Transverse colon (tissue), 4 donors: ENCODE data around the gene F11R. TPM values are rescaled to one million over a fixed set of nuclear protein-coding genes. Genes with fewer than 3 reads are reported as not detected.

Experiments
- DNase-seq: peaks from one replicate; pipeline ENCODE4 v3.0.0-alpha.2; 2019
- H3K27ac ChIP-seq, 4 donors: fragments of 200-600 bp; sonication (generic); 2 replicates each; pipeline ENCODE4 v1.5.1; 2016 to 2018; ENCODE audit warnings: inconsistent platforms in 4 of 4
- H3K27me3 ChIP-seq: fragments of 200-600 bp; sonication (generic); 2 replicates; pipeline ENCODE4 v1.5.1; 2017; ENCODE audit warnings: inconsistent platforms
- H3K36me3 ChIP-seq, 4 donors: fragments of 200-600 bp; sonication (generic); 2 replicates each; pipeline ENCODE4 v1.5.1; 2017 to 2019; ENCODE audit warnings: inconsistent platforms in 4 of 4
- H3K4me1 ChIP-seq, 4 donors: fragments of 200-600 bp; sonication (generic); 2 replicates each; pipeline ENCODE4 v1.5.1; 2017 to 2020; ENCODE audit warnings: inconsistent platforms in 4 of 4
- H3K4me3 ChIP-seq, 4 donors: fragments of 200-600 bp; sonication (generic); 1 replicate in 1 of 4; 2 replicates in 3 of 4; pipeline versions ENCODE4 v1.5.1 to v1.6.1; 2017 to 2019; ENCODE audit warnings: inconsistent platforms in 4 of 4
- H3K9me3 ChIP-seq, 2 donors: fragments of 200-600 bp; sonication (generic); 2 replicates each; pipeline ENCODE4 v1.5.1; 2017 to 2019; ENCODE audit warnings: inconsistent platforms in 2 of 2
- EP300 ChIP-seq: sonication (generic); formaldehyde crosslinking; IDR thresholded peaks from one replicate; pipeline ENCODE4 v1.6.1; 2017; ENCODE audit warnings: antibody characterized with exemption, low read depth
- POLR2A ChIP-seq: fragments of 450-650 bp; IDR thresholded peaks from one replicate; pipeline ENCODE4 v1.6.1; 2016; ENCODE audit warnings: antibody characterized with exemption, mild to moderate bottlenecking, moderate library complexity
- POLR2AphosphoS5 ChIP-seq, 3 donors: sonication (generic); formaldehyde crosslinking; IDR thresholded peaks; one replicate each; pipeline ENCODE4 v1.6.1; 2016; ENCODE audit warnings: antibody characterized with exemption in 3 of 3
- WGBS, 2 donors: methylation state at CpG; one replicate each; pipeline ENCODE4 v1.1.5; 2018; ENCODE audit warnings: low coverage in 1 of 2; 5-methylcytosine and 5-hydroxymethylcytosine counted together
- in situ Hi-C, 4 donors: fragments of 200-750 bp; cut with MboI; loops; one replicate each; pipeline versions ENCODE4 v1.15.0 to v1.15.1; 2017; ENCODE audit warnings: low sequenced_read_pairs in 3 of 4, low pct_ligation_motif_present in 1 of 4, low pct_unique_long_range_greater_than_20kb in 1 of 4
- intact Hi-C: fragments of 100-400 bp; cut with DNase I; formaldehyde crosslinking; loops from one replicate; pipeline ENCODE4 v1.15.1; 2023; ENCODE audit warnings: low total_unique reads
- total RNA-seq, 4 donors: library from RNA; depleted of rRNA; stranded (reverse); fragments of >200 nt; gene quantifications; one replicate each; pipeline ENCODE4 v1.1.0, GENCODE V29; 2016
- TF ChIP-seq, protein P1 (sequence below), 5 experiments: fragments of 200-600 bp in 3 of 5; fragments of 450-650 bp in 2 of 5; sonication (generic) in 3 of 5; IDR thresholded peaks; 1 replicate in 2 of 5; 2 replicates in 3 of 5; pipeline ENCODE4 v1.5.1; 2016 to 2017; ENCODE audit warnings: antibody characterized with exemption in 5 of 5, inconsistent platforms in 3 of 5, mild to moderate bottlenecking in 2 of 5, moderate library complexity in 1 of 5

The F11R gene
- total RNA-seq, 4 donors from 2014 or later: 91.7 to 126 (median 105) TPM

DNA sequence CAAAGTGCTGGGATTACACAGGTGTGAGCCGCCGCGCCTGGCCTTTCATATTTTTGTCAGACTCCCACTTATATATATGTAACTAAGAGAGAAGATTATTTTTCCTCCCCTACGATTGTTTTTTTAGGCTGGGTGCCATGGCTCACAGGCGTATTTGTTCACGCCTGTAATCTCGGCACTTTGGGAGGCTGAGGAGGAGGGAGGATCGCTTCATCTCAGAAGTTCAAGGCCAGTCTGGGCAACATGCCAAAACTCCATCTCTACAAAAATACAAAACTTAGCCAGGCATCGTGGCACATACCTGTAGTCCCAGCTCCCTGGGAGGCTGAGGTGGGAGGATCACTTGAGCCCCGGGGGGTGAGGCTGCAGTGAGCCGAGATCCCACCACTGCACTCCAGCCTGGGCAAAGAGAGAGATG is 42.4 kb downstream of the F11R start:
- H3K4me1 ChIP-seq: peaks cover 0 to 12% (median 0%) of the 10 kb centered on the region in 4 donors
- WGBS, 2 donors: 59 to 77% methylated on average over 7 to 11 of the region's 11 CpGs
- H3K36me3 ChIP-seq: no peaks in the 10 kb centered on the region
- TF ChIP-seq, protein P1, sequence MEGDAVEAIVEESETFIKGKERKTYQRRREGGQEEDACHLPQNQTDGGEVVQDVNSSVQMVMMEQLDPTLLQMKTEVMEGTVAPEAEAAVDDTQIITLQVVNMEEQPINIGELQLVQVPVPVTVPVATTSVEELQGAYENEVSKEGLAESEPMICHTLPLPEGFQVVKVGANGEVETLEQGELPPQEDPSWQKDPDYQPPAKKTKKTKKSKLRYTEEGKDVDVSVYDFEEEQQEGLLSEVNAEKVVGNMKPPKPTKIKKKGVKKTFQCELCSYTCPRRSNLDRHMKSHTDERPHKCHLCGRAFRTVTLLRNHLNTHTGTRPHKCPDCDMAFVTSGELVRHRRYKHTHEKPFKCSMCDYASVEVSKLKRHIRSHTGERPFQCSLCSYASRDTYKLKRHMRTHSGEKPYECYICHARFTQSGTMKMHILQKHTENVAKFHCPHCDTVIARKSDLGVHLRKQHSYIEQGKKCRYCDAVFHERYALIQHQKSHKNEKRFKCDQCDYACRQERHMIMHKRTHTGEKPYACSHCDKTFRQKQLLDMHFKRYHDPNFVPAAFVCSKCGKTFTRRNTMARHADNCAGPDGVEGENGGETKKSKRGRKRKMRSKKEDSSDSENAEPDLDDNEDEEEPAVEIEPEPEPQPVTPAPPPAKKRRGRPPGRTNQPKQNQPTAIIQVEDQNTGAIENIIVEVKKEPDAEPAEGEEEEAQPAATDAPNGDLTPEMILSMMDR (IDR thresholded peaks at IDR 0.05): no peak
- TF ChIP-seq EP300 (no peak), POLR2AphosphoS5 (IDR thresholded peaks at IDR 0.05) (no peak), POLR2A (no peak)
- peaks cover 49% of the 10 kb centered on the region for H3K27me3 ChIP-seq
- no peaks in the 10 kb centered on the region for H3K9me3 ChIP-seq
- peak; percentile 41 for DNase-seq
- no peak overlapping the region for H3K27ac ChIP-seq
- H3K4me3 ChIP-seq: no peak overlapping the region
- intact Hi-C loops: no loop called here
- in situ Hi-C loops: no loop called here

DNA sequence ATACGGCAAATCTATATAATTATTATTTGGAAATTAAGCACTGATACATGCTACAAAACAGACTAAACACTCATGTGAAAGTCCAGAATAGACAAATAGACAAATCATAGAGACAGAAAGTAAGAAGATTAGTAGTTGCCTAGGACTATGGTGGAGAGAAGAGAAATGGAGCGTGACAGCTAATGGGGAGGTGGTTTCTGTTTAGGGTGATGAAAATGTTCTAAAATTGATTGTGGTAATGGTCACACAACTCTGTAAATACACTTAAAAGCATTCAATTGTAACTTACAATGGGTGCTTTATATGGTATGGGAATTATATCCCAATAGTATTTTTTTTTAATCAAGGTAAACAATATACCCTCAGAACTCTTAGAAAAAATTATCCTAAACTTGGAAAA is 45.9 kb downstream of the F11R start:
- intact Hi-C loops (no loop called here), in situ Hi-C loops (no loop called here)
- no peak for DNase-seq
- WGBS, 2 donors: 86 to 89% methylated on average over 2 of the region's 2 CpGs
- H3K27ac ChIP-seq: no peak overlapping the region
- H3K4me3 ChIP-seq: no peak overlapping the region
- H3K4me1 ChIP-seq: no peaks in the 10 kb centered on the region
- no peaks in the 10 kb centered on the region for H3K9me3 ChIP-seq
- H3K27me3 ChIP-seq: peaks cover 16% of the 10 kb centered on the region
- TF ChIP-seq, protein P1 (IDR thresholded peaks at IDR 0.05): no peak
- no peak for TF ChIP-seq POLR2AphosphoS5 (IDR thresholded peaks at IDR 0.05)
- TF ChIP-seq EP300: no peak
- TF ChIP-seq POLR2A: no peak
- H3K36me3 ChIP-seq: no peaks in the 10 kb centered on the region

DNA sequence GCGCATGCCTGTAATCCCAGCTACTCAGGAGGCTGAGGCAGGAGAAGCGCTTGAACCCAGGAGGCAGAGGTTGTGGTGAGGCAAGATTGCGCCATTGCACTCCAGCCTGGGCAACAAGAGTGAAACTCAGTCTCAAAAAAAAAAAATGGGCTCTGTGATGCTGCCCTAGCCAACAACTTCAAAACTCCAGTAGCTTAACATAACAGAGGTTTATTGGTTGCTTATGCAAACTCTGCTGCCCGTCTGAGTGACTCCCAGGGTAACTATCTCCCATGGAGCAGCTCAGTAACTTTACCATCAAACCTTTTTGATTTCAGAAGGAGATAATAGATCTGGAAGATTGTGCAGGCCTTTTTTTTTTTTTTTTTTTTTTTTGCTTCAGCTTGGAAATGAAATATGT is 47.5 kb downstream of the F11R start:
- H3K36me3 ChIP-seq: no peaks in the 10 kb centered on the region
- no peak overlapping the region for H3K27ac ChIP-seq
- DNase-seq: no peak
- in situ Hi-C loops (loop anchor here in 2 of 4 donors (25.0 kb wide), 1 partner anchor 236 kb away; the partner anchor contains the start of gene SLAMF7 (in 2 of the 2)), intact Hi-C loops (no loop called here)
- H3K27me3 ChIP-seq: peaks cover 10% of the 10 kb centered on the region
- TF ChIP-seq POLR2AphosphoS5 (IDR thresholded peaks at IDR 0.05) (no peak), EP300 (no peak), POLR2A (no peak)
- TF ChIP-seq, protein P1 (IDR thresholded peaks at IDR 0.05): no peak
- WGBS, 2 donors: 70 to 77% methylated on average over 3 to 4 of the region's 4 CpGs
- H3K9me3 ChIP-seq: no peaks in the 10 kb centered on the region
- no peaks in the 10 kb centered on the region for H3K4me1 ChIP-seq
- H3K4me3 ChIP-seq: no peak overlapping the region

DNA sequence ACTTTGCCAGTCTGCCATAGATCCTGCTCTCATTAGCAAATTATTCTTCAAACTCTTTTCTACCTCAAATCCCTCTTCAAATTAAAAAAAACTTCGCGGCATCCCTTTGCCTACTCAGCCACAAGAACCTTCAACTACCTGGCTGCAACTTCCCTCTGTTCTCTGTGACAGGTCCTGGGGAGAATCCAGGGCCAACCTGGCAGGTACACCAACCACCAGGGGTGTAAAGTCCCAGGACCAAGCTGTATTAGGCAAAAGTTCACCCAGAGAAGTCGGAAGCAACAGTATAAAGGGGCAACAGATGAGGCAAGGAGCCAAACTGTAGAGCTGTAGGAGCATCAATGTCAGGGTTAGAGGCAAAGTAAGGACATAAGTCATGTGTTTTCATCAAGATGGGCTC is 48.0 kb downstream of the F11R start:
- H3K4me3 ChIP-seq: no peak overlapping the region
- peaks cover 10% of the 10 kb centered on the region for H3K27me3 ChIP-seq
- WGBS, 2 donors: 45 to 53% methylated on average over 2 to 3 of the region's 3 CpGs
- H3K4me1 ChIP-seq: no peaks in the 10 kb centered on the region
- no peak for DNase-seq
- intact Hi-C loops: no loop called here
- H3K27ac ChIP-seq: no peak overlapping the region
- in situ Hi-C loops: loop anchor here in 2 of 4 donors (25.0 kb wide), 1 partner anchor 236 kb away; the partner anchor contains the start of gene SLAMF7 (in 2 of the 2)
- H3K36me3 ChIP-seq: no peaks in the 10 kb centered on the region
- H3K9me3 ChIP-seq: no peaks in the 10 kb centered on the region
- TF ChIP-seq POLR2AphosphoS5 (IDR thresholded peaks at IDR 0.05) (no peak), POLR2A (no peak), EP300 (no peak)
- TF ChIP-seq, protein P1 (IDR thresholded peaks at IDR 0.05): no peak
